Measurements from ENCODE around the gene MKKS. TPM values are rescaled to one million over a fixed set of nuclear protein-coding genes. Genes with fewer than 3 reads are reported as not detected.

MKKS gene
- total RNA-seq, 1 experiment from 2014 or later = 15.3 TPM

DNA sequence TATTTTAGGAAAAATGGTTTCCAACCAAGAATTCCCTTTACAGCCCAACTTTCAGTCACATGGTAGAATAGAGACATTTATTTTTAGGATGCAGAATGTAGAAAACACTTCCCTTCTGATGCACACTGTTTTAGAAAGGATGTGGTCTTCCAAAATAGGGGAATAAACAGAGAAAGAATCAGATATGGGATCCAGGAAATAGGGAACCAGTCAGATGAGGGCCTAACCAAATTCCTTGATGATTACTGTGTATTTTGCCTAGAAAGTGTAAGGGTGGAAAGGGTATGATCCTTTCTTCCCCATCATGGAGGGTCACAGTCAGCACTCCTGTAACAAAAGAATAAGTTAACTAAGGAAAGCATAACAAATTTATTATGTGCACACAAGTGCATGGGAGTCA, 28.5 kb upstream of the MKKS start:
- H3K36me3 Mint-ChIP-seq (ENCODE audit: insufficient read depth, unreplicated experiment) = no peaks in the 10 kb centered on the region
- peaks cover 5% of the 10 kb centered on the region for H3K4me1 Mint-ChIP-seq (ENCODE audit: low read depth, unreplicated experiment)
- POLR2A ChIA-PET = no interaction called here
- H3K4me3 Mint-ChIP-seq (ENCODE audit: unreplicated experiment) = no peak overlapping the region
- Histone ChIP-seq H3K36me3 (ENCODE audit: control insufficient read depth, insufficient read depth, low read length) (no peaks in the 10 kb centered on the region), H3K4me1 (peaks cover 11% of the 10 kb centered on the region; the same call in 1 of the 2 replicates), H3K27me3 (replicated peaks; ENCODE audit: control insufficient read depth, insufficient read depth, low read length) (no peaks in the 10 kb centered on the region), H3K4me3 (ENCODE audit: low read depth, low read length) (no peak overlapping the region), H3K9me3 (no peaks in the 10 kb centered on the region)
- CTCF ChIA-PET = interaction anchor here (0.7 kb wide), 1 partner anchor 10 kb away, joined by 3 read pairs; no protein-coding TSS in a partner anchor
- no peak overlapping the region for H3K27ac Mint-ChIP-seq (ENCODE audit: unreplicated experiment)
- peaks cover 12% of the 10 kb centered on the region for H3K9me3 Mint-ChIP-seq (ENCODE audit: unreplicated experiment)
- TF ChIP-seq, protein P1, sequence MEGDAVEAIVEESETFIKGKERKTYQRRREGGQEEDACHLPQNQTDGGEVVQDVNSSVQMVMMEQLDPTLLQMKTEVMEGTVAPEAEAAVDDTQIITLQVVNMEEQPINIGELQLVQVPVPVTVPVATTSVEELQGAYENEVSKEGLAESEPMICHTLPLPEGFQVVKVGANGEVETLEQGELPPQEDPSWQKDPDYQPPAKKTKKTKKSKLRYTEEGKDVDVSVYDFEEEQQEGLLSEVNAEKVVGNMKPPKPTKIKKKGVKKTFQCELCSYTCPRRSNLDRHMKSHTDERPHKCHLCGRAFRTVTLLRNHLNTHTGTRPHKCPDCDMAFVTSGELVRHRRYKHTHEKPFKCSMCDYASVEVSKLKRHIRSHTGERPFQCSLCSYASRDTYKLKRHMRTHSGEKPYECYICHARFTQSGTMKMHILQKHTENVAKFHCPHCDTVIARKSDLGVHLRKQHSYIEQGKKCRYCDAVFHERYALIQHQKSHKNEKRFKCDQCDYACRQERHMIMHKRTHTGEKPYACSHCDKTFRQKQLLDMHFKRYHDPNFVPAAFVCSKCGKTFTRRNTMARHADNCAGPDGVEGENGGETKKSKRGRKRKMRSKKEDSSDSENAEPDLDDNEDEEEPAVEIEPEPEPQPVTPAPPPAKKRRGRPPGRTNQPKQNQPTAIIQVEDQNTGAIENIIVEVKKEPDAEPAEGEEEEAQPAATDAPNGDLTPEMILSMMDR (IDR thresholded peaks at IDR 0.05; ENCODE audit: insufficient read depth in 1 of 2, low read depth in 1 of 2, low read length in 1 of 2, severe bottlenecking in 1 of 2, unreplicated experiment in 1 of 2) = no peak
- BruUV-seq (replicated peaks) = no TSS peak
- DNase-seq = no peak
- intact Hi-C loops (cut with micrococcal nuclease; ENCODE audit: unreplicated experiment) = no loop called here
- no peaks in the 10 kb centered on the region for H3K27me3 Mint-ChIP-seq (ENCODE audit: insufficient read depth, unreplicated experiment)

DNA sequence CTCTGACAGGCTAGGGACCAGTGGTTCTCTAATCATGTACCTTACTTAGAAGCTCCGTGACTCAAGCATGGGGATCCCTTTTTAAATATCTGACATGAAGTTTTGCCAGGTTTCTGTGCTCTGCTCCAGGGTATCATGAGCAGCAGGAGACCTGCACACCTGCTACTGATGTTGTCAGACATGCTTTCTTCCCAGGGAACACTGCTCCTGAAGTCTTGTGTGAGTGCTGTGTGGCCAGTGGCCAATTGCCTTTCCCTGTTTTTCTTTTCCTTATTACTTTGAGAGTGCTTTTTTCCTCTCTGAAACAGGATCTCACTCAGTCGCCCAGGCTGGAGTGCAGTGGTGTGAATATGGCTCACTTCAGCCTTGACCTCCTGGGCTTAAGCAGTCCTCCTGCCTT, 27.5 kb upstream of the MKKS start:
- peaks cover 22% of the 10 kb centered on the region for H3K9me3 Mint-ChIP-seq (ENCODE audit: unreplicated experiment)
- intact Hi-C loops (cut with micrococcal nuclease; ENCODE audit: unreplicated experiment) = no loop called here
- H3K4me1 Mint-ChIP-seq (ENCODE audit: low read depth, unreplicated experiment) = peaks cover 3% of the 10 kb centered on the region

DNA sequence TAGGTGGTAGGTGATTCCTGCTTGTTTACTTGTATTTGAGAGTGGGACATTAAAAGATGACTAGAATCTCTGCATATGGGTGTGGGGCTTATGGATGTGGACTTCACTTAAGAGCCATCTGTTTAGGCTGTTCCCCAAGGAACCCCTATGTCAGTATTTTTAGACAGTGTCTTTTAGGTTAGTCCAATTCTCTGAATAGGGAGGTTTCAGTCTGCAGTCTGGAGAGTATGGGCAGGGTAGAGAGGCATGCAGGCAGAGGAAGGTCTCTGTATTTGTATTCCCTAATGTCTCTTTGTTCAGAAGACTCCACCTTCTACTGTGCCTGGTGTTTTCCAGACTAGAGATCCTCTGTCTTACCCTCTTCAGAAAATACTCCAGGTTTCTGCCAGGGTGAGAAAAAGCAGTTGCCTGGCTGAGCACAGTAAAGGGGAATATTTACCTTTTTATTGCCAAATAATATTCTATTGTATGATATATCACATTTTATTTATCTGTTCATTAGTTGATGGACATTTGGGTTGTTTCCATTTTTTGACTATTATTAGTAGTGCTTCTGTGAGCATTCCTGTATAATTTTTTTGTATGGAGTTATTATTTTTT, 20.2 kb upstream of the MKKS start:
- H3K27me3 Mint-ChIP-seq (ENCODE audit: insufficient read depth, unreplicated experiment) = no peaks in the 10 kb centered on the region
- H3K36me3 ChIP-seq (ENCODE audit: control insufficient read depth, insufficient read depth, low read length) = no peaks in the 10 kb centered on the region
- TF ChIP-seq, protein P1 (IDR thresholded peaks at IDR 0.05; ENCODE audit: insufficient read depth in 1 of 2, low read depth in 1 of 2, low read length in 1 of 2, severe bottlenecking in 1 of 2, unreplicated experiment in 1 of 2) = no peak
- H3K9me3 ChIP-seq = peaks cover 4% of the 10 kb centered on the region; the same call in 1 of the 2 replicates
- ChIA-PET POLR2A (no interaction called here), CTCF (no interaction called here)
- H3K36me3 Mint-ChIP-seq (ENCODE audit: insufficient read depth, unreplicated experiment) = no peaks in the 10 kb centered on the region
- no peaks in the 10 kb centered on the region for H3K4me1 Mint-ChIP-seq (ENCODE audit: low read depth, unreplicated experiment)
- no TSS peak for BruUV-seq (replicated peaks)
- DNase-seq = no peak
- H3K27ac Mint-ChIP-seq (ENCODE audit: unreplicated experiment) = no peak overlapping the region
- H3K4me3 Mint-ChIP-seq (ENCODE audit: unreplicated experiment) = no peak overlapping the region
- peaks cover 10% of the 10 kb centered on the region for H3K9me3 Mint-ChIP-seq (ENCODE audit: unreplicated experiment)
- no peaks in the 10 kb centered on the region for H3K27me3 ChIP-seq (replicated peaks; ENCODE audit: control insufficient read depth, insufficient read depth, low read length)
- H3K4me3 ChIP-seq (ENCODE audit: low read depth, low read length) = no peak overlapping the region
- H3K4me1 ChIP-seq = no peaks in the 10 kb centered on the region
- intact Hi-C loops (cut with micrococcal nuclease; ENCODE audit: unreplicated experiment) = no loop called here

More for the DNA sequence above, 27.5 kb upstream of the MKKS start:
- Mint-ChIP-seq H3K4me3 (ENCODE audit: unreplicated experiment) (no peak overlapping the region), H3K27me3 (ENCODE audit: insufficient read depth, unreplicated experiment) (no peaks in the 10 kb centered on the region), H3K36me3 (ENCODE audit: insufficient read depth, unreplicated experiment) (no peaks in the 10 kb centered on the region), H3K27ac (ENCODE audit: unreplicated experiment) (no peak overlapping the region)
- no peak for DNase-seq
- Histone ChIP-seq H3K4me1 (0 out of 2 replicates have a peak, but pooled peaks cover 4% of the 10 kb centered on the region), H3K36me3 (ENCODE audit: control insufficient read depth, insufficient read depth, low read length) (no peaks in the 10 kb centered on the region), H3K27me3 (replicated peaks; ENCODE audit: control insufficient read depth, insufficient read depth, low read length) (no peaks in the 10 kb centered on the region), H3K9me3 (peaks cover 4% of the 10 kb centered on the region; the same call in 1 of the 2 replicates), H3K4me3 (ENCODE audit: low read depth, low read length) (no peak overlapping the region)
- CTCF ChIA-PET = no interaction called here
- no TSS peak for BruUV-seq (replicated peaks)
- TF ChIP-seq, protein P1 (IDR thresholded peaks at IDR 0.05; ENCODE audit: insufficient read depth in 1 of 2, low read depth in 1 of 2, low read length in 1 of 2, severe bottlenecking in 1 of 2, unreplicated experiment in 1 of 2) = no peak
- POLR2A ChIA-PET = no interaction called here
